ENCODE measurements around the gene CROT. TPM values are rescaled to one million over a fixed set of nuclear protein-coding genes. Genes with fewer than 3 reads are reported as not detected.

Gene CROT
- 7.6 and 12.5 TPM in 2 replicates for total RNA-seq

GRCh38 chr7:87345166-87345927 lies at the start of gene CROT:
TSS of gene CROT (plus strand) at chr7:87345664. CDS start at chr7:87349069, 3,405 bp downstream.

Small RNA genes lying within 50 kb of the gene (small RNA-seq; reads per million reads assigned to genes)
- gene RF02195 = not detected
- not detected for gene RF02196

Other genes starting within 250 kb of the CROT start
- gene DMTF1, start 193.2 kb upstream of the CROT start, total RNA-seq = 66.1 and 85.6 TPM in 2 replicates
- 33.4 and 33.8 TPM in 2 replicates for gene TMEM243, start 125.9 kb upstream of the CROT start, total RNA-seq
- gene ABCB4, start 130.0 kb downstream of the CROT start, total RNA-seq = under 0.01 and 0.39 TPM in 2 replicates